ENCODE measurements around the gene COLQ.

- TF ChIP-seq RAD21 (conservative IDR thresholded peaks at IDR 0.05 in 1 of 2, IDR thresholded peaks at IDR 0.05 in 1 of 2) (no peak), MAZ (IDR thresholded peaks at IDR 0.05; ENCODE audit: borderline replicate concordance, low read depth, low read length) (no peak), CTCF (IDR thresholded peaks at IDR 0.05) (no peak), RFX5 (IDR thresholded peaks at IDR 0.05) (no peak), CBX2 (IDR thresholded peaks at IDR 0.05; ENCODE audit: borderline replicate concordance, low read depth) (no peak), REST (IDR thresholded peaks at IDR 0.05) (no peak), GATA3 (IDR thresholded peaks at IDR 0.05; ENCODE audit: borderline replicate concordance) (no peak), MAX (IDR thresholded peaks at IDR 0.05) (no peak), ESRRA (IDR thresholded peaks at IDR 0.05; ENCODE audit: borderline replicate concordance, low read length) (no peak), EP300 (IDR thresholded peaks at IDR 0.05) (no peak), HES2 (IDR thresholded peaks at IDR 0.05) (no peak), POLR2A (IDR thresholded peaks at IDR 0.05; ENCODE audit: low read length) (no peak), POLR2AphosphoS2 (conservative IDR thresholded peaks at IDR 0.05; ENCODE audit: low read length) (no peak), RCOR1 (IDR thresholded peaks at IDR 0.05; ENCODE audit: low read depth, low read length) (no peak)
Measured at GRCh38 chr3:15427981-15428380, 93.5 kb downstream of the COLQ start.
